ENCODE results near the gene PCSK6. TPM values are rescaled to one million over a fixed set of nuclear protein-coding genes. Genes with fewer than 3 reads are reported as not detected.

The PCSK6 gene
- total RNA-seq, 1 donor from 2014 or later, result 3.7 TPM

GRCh38 chr15:101522621-101523559 lies 33.4 kb upstream of the PCSK6 start:
- no peak overlapping the region for H3K4me3 ChIP-seq (ENCODE audit: low read depth, low read length)
- TF ChIP-seq CTCF (conservative IDR thresholded peaks at IDR 0.05; ENCODE audit: low read depth, low read length), result no peak
- no peak for DNase-seq (ENCODE audit: low read depth)

- H3K4me3 ChIP-seq (ENCODE audit: low read depth, low read length), result no peak overlapping the region
- DNase-seq (ENCODE audit: low read depth), result no peak
- no peak for TF ChIP-seq CTCF (conservative IDR thresholded peaks at IDR 0.05; ENCODE audit: low read depth, low read length)
These were observed 32.6 kb upstream of the PCSK6 start for GRCh38 chr15:101522091-101522490.

DNA sequence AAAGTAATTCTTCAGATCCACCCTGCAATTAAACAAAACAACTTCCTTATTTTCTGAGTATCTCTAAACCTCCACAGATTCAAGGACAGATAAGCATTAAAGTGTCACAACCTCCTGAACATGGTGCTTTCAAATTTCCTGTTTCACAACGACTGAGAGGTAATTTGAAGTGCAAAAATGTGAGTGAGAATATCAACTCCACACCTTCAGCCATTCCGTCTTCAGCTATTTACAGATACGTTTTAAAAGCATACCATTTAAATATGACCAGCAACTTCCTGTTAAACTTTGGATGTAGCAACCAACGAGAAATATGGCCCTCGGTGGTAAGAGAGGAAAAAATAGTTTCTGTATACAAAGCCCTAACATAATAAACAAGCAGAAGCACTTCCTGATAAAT lies 32.1 kb upstream of the PCSK6 start:
- TF ChIP-seq CTCF (conservative IDR thresholded peaks at IDR 0.05; ENCODE audit: low read depth, low read length), result no peak
- H3K4me3 ChIP-seq (ENCODE audit: low read depth, low read length), result no peak overlapping the region

DNA sequence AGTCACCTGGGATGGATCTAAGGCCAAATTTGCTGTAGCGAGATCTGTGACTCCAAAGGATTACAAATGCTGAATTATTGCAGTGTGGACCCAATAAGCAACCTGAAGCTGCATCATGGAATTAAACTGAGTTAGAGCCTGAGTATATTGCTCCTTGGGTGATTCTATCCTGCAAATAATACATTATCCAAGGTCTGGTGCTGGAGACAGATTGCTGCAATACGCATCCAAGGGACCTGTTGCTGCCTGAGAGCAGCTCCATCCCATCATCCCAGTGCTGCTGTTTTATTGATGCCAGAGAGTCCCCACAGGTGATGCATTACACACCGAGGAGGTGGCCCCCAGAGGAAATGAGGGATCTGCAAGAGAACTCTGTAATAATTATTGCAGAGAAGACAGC lies 31.6 kb upstream of the PCSK6 start:
- DNase-seq (ENCODE audit: low read depth), result no peak
- H3K4me3 ChIP-seq (ENCODE audit: low read depth, low read length), result no peak overlapping the region
- TF ChIP-seq CTCF (conservative IDR thresholded peaks at IDR 0.05; ENCODE audit: low read depth, low read length), result no peak

More for the DNA sequence above, 32.1 kb upstream of the PCSK6 start:
- no peak for DNase-seq (ENCODE audit: low read depth)

- TF ChIP-seq CTCF (conservative IDR thresholded peaks at IDR 0.05; ENCODE audit: low read depth, low read length), result no peak
- H3K4me3 ChIP-seq (ENCODE audit: low read depth, low read length), result no peak overlapping the region
- DNase-seq (ENCODE audit: low read depth), result no peak
These were observed 30.9 kb upstream of the PCSK6 start for GRCh38 chr15:101520395-101520794.

GRCh38 chr15:101517504-101517903 lies 28.0 kb upstream of the PCSK6 start:
- no peak overlapping the region for H3K4me3 ChIP-seq (ENCODE audit: low read depth, low read length)
- no peak for TF ChIP-seq CTCF (conservative IDR thresholded peaks at IDR 0.05; ENCODE audit: low read depth, low read length)
- no peak for DNase-seq (ENCODE audit: low read depth)

DNA sequence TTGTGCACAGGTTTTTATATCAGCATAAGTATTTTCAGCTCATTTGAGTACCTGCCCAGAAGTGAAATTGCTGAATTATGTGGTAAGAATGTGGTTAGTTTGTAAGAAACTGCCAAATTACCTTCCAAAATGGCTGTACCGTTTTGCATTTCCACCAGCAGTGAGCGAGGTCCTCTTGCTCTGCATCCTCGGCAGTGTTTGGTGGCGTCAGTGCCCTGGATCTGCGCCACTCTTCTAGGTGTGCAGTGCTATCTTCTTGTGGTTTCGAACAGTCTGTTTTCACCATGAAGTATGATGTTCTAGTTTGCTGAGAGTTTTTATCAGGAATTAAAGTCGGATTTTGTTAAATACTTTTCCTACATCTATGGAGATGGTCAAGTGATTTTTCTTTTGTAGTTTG lies 24.8 kb upstream of the PCSK6 start:
- DNase-seq (ENCODE audit: low read depth), result no peak
- TF ChIP-seq CTCF (conservative IDR thresholded peaks at IDR 0.05; ENCODE audit: low read depth, low read length), result no peak
- H3K4me3 ChIP-seq (ENCODE audit: low read depth, low read length), result no peak overlapping the region
